Globus pallidus (tissue), 1 donor: ENCODE measurements around the gene IGSF3.
"Not testable (repeated sequence)": the region's sequence is repeated elsewhere in the genome, so short reads cannot be mapped to it uniquely, and the experiment has no call there.

Experiments used
- DNase-seq: peaks from one replicate; pipeline ENCODE4 v3.0.0-alpha.2; 2015; ENCODE audit warnings: low spot score

Gene IGSF3

GRCh38 chr1:116663821-116664220 lies 3.7 kb downstream of the IGSF3 start:
- DNase-seq, result no peak

GRCh38 chr1:116661633-116662032 lies 5.9 kb downstream of the IGSF3 start:
- DNase-seq, result no peak

GRCh38 chr1:116658645-116659044 lies 8.9 kb downstream of the IGSF3 start:
- not testable (repeated sequence) for DNase-seq

- not testable (repeated sequence) for DNase-seq
Measured at GRCh38 chr1:116657836-116658235, 9.7 kb downstream of the IGSF3 start.

- no peak for DNase-seq
Measured at GRCh38 chr1:116654351-116654750, 13.2 kb downstream of the IGSF3 start.

GRCh38 chr1:116652598-116652997 lies 14.9 kb downstream of the IGSF3 start:
- not testable (repeated sequence) for DNase-seq

- not testable (repeated sequence) for DNase-seq
Measured at GRCh38 chr1:116650781-116651180, 16.8 kb downstream of the IGSF3 start.

- DNase-seq, result not testable (repeated sequence)
Measured at GRCh38 chr1:116649041-116649440, 18.5 kb downstream of the IGSF3 start.

GRCh38 chr1:116648325-116648724 lies 19.2 kb downstream of the IGSF3 start:
- not testable (repeated sequence) for DNase-seq

GRCh38 chr1:116647186-116647585 lies 20.3 kb downstream of the IGSF3 start:
- DNase-seq, result not testable (repeated sequence)

- DNase-seq, result not testable (repeated sequence)
Measured at GRCh38 chr1:116646673-116647170, 20.8 kb downstream of the IGSF3 start.

- not testable (repeated sequence) for DNase-seq
Measured at GRCh38 chr1:116645802-116646672, 21.5 kb downstream of the IGSF3 start.

GRCh38 chr1:116644993-116645392 lies 22.5 kb downstream of the IGSF3 start:
- not testable (repeated sequence) for DNase-seq

- DNase-seq, result not testable (repeated sequence)
Measured at GRCh38 chr1:116644096-116644495, 23.4 kb downstream of the IGSF3 start.

- not testable (repeated sequence) for DNase-seq
Measured at GRCh38 chr1:116643281-116643751, 24.2 kb downstream of the IGSF3 start.

- DNase-seq, result not testable (repeated sequence)
Measured at GRCh38 chr1:116642311-116643280, 24.9 kb downstream of the IGSF3 start.

GRCh38 chr1:116637583-116637982 lies 29.9 kb downstream of the IGSF3 start:
- DNase-seq, result not testable (repeated sequence)

GRCh38 chr1:116636584-116636983 lies 30.9 kb downstream of the IGSF3 start:
- not testable (repeated sequence) for DNase-seq

GRCh38 chr1:116634386-116634785 lies 33.1 kb downstream of the IGSF3 start:
- not testable (repeated sequence) for DNase-seq

GRCh38 chr1:116631996-116632925 lies 35.3 kb downstream of the IGSF3 start:
- not testable (repeated sequence) for DNase-seq

- not testable (repeated sequence) for DNase-seq
Measured at GRCh38 chr1:116631554-116631953, 36.0 kb downstream of the IGSF3 start.
